ENCODE data around the gene SPOUT1. TPM values are rescaled to one million over a fixed set of nuclear protein-coding genes. Genes with fewer than 3 reads are reported as not detected.

Gene SPOUT1
- total and polyA plus RNA-seq, 2 of the 13 experiments (the other 11 are each of a cell fraction or from before 2014, with no cell fraction given): 39.0 to 45.8 TPM

- TF ChIP-seq ELF4 (CRISPR knock-in tag; IDR thresholded peaks at IDR 0.05; ENCODE audit: borderline replicate concordance): no peak
- TF ChIP-seq SIX4 (CRISPR knock-in tag; IDR thresholded peaks at IDR 0.05): no peak; the same call in 1 of the 2 replicates
- no peak for TF ChIP-seq ZNF225 (CRISPR knock-in tag; IDR thresholded peaks at IDR 0.05)
- TF ChIP-seq ZNF281 (CRISPR knock-in tag; IDR thresholded peaks at IDR 0.05; ENCODE audit: borderline replicate concordance): peak; percentile 70
- no peak for TF ChIP-seq RNF2 (conservative IDR thresholded peaks at IDR 0.05; ENCODE audit: low read depth)
- no peak for TF ChIP-seq LRRFIP1 (CRISPR knock-in tag; conservative IDR thresholded peaks at IDR 0.05)
- peak; percentile 83; the same call in 1 of the 2 replicates for TF ChIP-seq ZNF580 (CRISPR knock-in tag; IDR thresholded peaks at IDR 0.05; ENCODE audit: borderline replicate concordance, low read depth)
- peak; percentile 69; the same call in 1 of the 2 replicates for TF ChIP-seq NFKBIZ (CRISPR knock-in tag; IDR thresholded peaks at IDR 0.05)
- peak; percentile 77; the same call in 1 of the 2 replicates for TF ChIP-seq NRL (CRISPR knock-in tag; IDR thresholded peaks at IDR 0.05; ENCODE audit: borderline replicate concordance)
- TF ChIP-seq ASH2L (IDR thresholded peaks at IDR 0.05; ENCODE audit: insufficient read length, low read depth, low read length): peak; percentile 78
- TF ChIP-seq CREB1 (IDR thresholded peaks at IDR 0.05): peak; percentile 88
- peak; percentile 91 for TF ChIP-seq CREB1 (CRISPR knock-in tag; IDR thresholded peaks at IDR 0.05)
- TF ChIP-seq MBNL3 (CRISPR knock-in tag; conservative IDR thresholded peaks at IDR 0.05): no peak
- peak; percentile 60 for TF ChIP-seq SP2 (CRISPR knock-in tag; IDR thresholded peaks at IDR 0.05)
- TF ChIP-seq RBAK (CRISPR knock-in tag; IDR thresholded peaks at IDR 0.05): no peak
- TF ChIP-seq GMEB1 (CRISPR knock-in tag; IDR thresholded peaks at IDR 0.05; ENCODE audit: borderline replicate concordance): peak; percentile 90
- TF ChIP-seq ZBTB10 (CRISPR knock-in tag; IDR thresholded peaks at IDR 0.05; ENCODE audit: borderline replicate concordance): no peak
- TF ChIP-seq ATF1 (CRISPR knock-in tag; IDR thresholded peaks at IDR 0.05): peak; percentile 61
- TF ChIP-seq ZFX (CRISPR knock-in tag; IDR thresholded peaks at IDR 0.05; ENCODE audit: low read depth): peak; percentile 80
Measured at GRCh38 chr9:128771745-128772519, 57.7 kb downstream of the SPOUT1 start, which contains the start of gene ZER1 (continued).
